ENCODE results near the gene GPSM1.
A peak's percentile ranks its signal among the peaks of the same experiment; 100 is the strongest.

GPSM1 gene

GRCh38 chr9:136361754-136362449 lies 34.6 kb downstream of the GPSM1 start:
- no peak for DNase-seq (ENCODE audit: low spot score)

- no peak for DNase-seq (ENCODE audit: low spot score)
These were observed 35.1 kb downstream of the GPSM1 start for GRCh38 chr9:136362450-136362784.

DNA sequence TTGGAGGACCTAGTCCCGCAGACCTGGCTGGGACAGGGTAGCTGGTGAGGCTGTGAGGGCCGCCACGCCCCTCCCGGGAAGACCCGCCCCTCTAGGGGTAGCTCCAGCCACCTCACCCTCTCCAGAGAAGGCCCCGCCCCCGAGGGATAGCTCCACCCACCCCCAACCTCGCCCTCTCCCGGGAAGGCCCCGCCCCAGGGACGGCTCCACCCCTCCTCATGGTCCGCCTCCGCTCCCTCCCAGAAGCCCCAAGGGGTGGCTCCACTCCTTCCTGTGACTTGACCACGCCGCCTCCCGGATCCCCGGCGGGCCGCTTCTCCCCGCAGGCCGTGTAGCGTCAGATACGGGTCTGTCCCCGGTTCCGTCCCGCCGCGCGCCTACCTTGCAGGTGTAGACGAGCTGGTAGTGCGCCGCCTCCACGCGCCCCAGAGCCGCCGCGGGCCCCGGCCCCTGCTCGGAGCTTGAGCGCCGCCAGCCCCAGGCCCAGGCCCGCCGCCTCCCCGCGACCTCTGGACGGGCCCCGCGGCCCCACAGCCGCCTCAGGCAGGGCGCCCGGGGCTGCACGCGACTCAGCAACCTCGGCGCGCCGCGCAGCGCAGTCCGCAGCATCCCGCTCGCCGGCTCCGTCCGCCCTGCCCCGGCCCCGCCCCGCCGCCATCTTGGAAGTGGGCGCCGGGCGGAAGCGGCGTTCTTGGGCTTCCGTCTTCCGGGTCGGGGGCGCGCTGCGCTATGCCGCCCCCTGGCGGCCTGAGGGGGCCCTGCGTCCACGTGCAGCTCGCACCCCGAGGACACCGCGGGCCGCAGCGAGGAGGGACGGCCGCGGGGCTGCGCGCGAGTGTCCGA lies 36.0 kb downstream of the GPSM1 start, which contains the start of gene DNLZ:
DNLZ (minus strand) TSS at position 639 of the 843 bp plus-strand sequence; CDS start at position 609, 30 bp downstream.
- DNase-seq (ENCODE audit: low spot score) = peak; percentile 99

DNA sequence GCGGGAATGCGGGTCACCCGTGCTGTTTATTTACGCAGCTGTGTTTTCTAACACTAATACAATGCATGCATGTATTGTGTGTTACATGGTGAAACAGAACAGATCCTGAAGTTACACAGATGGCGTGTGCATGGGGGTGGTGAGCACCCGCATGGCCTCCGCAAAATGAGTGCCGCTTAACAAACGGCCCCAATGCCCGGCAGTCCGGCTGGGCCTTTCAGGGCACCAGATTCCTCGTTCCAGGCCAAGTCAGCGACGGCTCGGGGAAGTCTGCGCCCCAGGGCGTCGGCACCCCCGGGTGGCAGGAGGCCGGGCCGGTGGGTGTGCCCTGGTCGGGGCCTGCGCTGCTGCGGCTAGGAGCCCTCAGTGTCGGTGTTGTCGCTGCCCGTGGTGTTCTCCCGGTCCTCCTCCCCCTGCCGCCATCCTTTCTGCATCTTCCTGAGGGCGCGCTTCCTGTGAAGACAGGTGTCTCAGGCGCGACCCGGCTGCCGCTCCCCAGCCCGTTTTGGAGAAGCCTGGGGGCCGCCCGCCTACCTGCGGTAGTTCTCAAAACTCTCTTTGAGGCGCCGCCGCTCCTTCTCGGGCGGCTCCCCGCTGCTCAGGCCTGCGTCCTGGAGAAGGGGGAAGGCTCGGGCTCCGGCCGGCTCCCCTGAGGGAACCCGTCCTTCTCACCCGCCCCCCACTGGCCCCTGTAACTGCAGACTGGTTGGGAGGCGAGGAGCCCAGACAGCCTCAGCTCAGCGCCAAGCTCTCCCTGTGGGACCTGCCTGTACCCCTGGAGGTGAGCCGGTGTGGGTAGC lies 36.8 kb downstream of the GPSM1 start:
- no peak for DNase-seq (ENCODE audit: low spot score)

- no peak for DNase-seq (ENCODE audit: low spot score)
These were observed 37.8 kb downstream of the GPSM1 start for GRCh38 chr9:136364942-136365774.

- DNase-seq (ENCODE audit: low spot score) = no peak
These were observed 38.5 kb downstream of the GPSM1 start for GRCh38 chr9:136365775-136366222.

GRCh38 chr9:136366826-136367225 lies 39.5 kb downstream of the GPSM1 start:
- DNase-seq (ENCODE audit: low spot score) = no peak

GRCh38 chr9:136367296-136368145 lies 40.2 kb downstream of the GPSM1 start:
- no peak for DNase-seq (ENCODE audit: low spot score)

GRCh38 chr9:136368190-136368589 lies 40.9 kb downstream of the GPSM1 start:
- DNase-seq (ENCODE audit: low spot score) = no peak

- no peak for DNase-seq (ENCODE audit: low spot score)
These were observed 42.7 kb downstream of the GPSM1 start for GRCh38 chr9:136370037-136370436.

DNA sequence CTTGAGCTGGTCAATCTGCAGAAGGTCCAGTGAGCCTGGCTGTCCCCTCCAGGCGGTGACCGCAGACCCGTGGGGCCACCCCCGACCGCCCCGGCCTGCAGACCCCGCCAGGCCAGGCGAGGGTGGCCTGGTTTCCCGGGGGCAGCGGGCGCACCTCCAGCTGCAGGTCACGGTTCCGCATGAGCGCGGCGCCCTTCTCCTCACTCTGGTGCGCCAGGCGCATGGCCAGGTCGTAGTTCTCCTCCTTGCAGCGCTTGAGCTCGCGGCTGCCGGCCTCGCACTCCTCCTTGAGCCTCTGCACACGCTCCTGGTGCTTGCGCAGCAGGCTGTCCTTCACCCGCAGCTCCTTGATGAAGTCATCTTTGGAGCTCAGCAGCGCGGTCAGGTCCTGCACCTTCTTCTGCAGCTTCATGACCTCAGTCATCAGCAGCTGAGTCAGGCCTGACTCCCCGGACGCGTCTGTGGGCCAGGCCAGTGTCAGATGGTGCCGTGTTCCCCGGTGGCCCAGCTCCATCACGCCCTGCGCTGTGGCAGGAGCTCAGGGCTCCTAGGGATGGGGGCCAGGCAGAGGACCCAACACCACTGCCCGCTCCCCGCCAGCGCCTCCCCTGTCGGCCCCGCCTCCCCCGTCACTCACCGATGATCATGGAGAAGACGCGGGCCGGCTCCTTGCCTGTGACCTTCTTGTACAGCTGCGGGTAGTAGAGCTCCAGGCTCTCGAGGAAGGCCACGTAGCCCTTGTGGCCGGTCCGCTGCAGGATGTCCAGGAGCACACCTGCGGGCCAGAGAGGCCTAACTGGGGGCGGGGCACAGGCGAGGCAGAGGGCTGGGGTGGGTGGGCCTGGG lies 43.6 kb downstream of the GPSM1 start:
- no peak for DNase-seq (ENCODE audit: low spot score)

DNA sequence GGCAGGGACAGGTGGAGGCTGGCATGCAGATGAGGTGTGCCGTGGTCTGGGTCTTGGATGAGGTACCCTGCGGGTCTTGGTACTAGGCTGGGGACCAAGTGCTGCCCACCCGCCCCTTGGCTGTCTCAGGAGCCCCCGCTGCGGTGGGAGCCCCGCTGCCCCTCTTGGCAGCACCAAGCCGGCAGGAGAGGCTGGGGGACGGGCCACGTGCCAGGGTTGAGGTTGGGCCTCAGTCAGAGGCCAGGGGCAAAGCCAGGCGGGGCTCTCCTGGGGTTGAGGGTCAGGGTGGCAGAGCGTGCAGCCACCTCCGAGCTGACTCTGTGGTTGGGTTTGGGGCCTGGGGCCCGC lies 44.2 kb downstream of the GPSM1 start:
- DNase-seq (ENCODE audit: low spot score) = no peak

DNA sequence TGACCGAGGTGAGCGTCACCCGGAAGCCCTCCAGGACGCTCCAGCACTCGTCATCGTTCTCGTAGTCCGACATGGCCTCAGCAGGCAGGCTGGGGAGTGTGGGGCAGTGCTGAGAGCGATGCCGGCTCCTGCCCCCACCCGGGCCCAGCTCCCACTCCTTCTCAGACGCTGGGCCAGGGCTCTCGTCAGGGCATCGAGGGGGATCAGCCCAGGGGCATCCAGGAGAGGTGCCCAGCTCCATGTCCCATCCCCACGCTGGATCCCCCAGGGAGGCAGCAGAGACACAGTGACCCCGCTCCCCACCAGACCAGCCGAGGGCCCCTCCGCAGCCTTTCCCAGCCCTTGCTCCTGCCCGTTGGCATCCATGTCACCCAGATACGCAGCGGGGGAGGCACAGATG lies 44.7 kb downstream of the GPSM1 start:
- DNase-seq (ENCODE audit: low spot score) = no peak

GRCh38 chr9:136372561-136373299 lies 45.4 kb downstream of the GPSM1 start:
- peak; percentile 76 for DNase-seq (ENCODE audit: low spot score)

DNA sequence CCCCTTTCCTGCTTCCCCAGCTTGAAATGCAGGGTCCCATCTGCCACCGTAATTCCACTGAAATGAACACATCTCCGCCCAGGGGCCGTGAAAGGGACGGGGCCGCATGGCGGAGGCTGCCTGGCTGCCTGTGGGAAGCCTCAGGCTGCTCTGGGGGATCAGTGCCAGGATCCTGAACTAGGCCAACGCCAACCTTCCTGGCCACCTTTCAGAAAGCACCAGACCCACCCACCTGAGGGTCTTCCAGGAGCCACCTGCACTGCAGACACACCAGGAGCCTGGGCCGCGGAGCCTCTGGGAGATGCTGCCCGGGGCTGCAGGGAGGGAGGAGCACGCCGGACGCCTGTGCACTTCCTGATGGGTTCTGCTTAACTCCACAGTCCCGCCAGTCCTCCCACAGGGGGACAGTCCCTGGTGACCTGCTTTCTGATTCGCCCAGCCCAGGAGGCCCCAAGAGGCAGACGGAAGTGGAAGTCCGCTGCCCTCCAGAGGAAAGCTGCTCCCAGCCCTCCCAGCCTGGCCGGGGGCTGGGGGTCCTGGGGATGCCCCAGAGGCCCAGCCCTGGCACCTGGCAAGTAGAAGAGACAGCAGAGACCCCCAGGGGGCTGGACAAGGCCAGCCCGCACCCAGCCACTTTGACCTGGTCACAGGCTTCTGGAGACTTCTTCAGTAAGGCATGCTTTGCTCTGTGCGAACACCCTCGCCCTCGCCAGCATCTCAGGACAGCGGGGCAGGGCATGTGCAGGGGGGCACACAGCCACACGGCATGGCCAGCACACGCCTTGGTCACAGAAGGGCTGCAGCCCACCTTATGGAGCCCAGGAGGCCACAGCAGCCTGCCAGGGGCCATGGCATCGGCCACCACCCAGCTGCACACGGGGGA lies 46.2 kb downstream of the GPSM1 start, which contains the start of gene CARD9:
CARD9 (minus strand) TSS at position 370 of the 883 bp plus-strand sequence. CDS start 1,591 bp downstream, outside the sequence.
- no peak for DNase-seq (ENCODE audit: low spot score)

DNA sequence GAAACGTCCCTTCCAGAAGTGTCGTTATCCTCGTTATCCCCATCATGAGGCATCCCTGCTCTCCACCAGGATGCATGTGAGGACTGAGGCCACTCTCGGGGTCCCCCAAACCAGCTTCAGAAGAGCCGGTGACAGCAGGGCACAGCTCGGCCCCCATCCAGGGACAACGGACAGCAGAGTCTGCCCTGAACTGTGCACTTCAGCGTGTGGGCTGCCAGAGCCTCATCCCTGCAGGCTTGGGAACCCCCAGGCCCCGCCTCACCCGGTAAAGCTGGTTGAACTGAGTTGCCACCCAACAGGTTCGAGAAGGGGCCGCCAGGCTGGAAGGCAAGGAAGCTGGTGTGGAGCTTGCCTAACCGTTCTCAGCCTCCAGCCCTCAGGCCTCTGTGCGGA lies 46.8 kb downstream of the GPSM1 start:
- no peak for DNase-seq (ENCODE audit: low spot score)

DNA sequence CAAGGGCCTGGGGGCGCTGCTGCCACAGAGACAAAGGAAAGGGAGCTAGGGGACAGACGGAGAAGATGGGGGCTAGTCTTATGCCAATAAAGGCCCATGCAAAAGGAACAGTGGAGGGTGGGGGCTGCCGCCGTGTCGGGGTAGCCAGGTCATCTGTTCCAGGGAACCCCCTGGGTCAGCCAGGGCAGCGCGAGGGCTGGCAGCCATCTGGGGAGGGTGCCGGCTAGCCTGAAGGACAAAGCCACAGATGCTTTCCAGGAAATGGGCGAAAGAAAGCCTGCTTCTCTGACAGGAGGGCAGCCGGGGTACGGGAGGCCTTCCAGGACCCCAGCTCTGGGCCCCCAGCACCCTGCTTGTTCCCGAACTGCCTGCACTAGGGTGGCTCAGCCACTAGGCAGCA lies 47.8 kb downstream of the GPSM1 start:
- DNase-seq (ENCODE audit: low spot score) = no peak

GRCh38 chr9:136376457-136376856 lies 49.1 kb downstream of the GPSM1 start:
- DNase-seq (ENCODE audit: low spot score) = no peak
